ENCODE results near the gene SOD1.

DNA sequence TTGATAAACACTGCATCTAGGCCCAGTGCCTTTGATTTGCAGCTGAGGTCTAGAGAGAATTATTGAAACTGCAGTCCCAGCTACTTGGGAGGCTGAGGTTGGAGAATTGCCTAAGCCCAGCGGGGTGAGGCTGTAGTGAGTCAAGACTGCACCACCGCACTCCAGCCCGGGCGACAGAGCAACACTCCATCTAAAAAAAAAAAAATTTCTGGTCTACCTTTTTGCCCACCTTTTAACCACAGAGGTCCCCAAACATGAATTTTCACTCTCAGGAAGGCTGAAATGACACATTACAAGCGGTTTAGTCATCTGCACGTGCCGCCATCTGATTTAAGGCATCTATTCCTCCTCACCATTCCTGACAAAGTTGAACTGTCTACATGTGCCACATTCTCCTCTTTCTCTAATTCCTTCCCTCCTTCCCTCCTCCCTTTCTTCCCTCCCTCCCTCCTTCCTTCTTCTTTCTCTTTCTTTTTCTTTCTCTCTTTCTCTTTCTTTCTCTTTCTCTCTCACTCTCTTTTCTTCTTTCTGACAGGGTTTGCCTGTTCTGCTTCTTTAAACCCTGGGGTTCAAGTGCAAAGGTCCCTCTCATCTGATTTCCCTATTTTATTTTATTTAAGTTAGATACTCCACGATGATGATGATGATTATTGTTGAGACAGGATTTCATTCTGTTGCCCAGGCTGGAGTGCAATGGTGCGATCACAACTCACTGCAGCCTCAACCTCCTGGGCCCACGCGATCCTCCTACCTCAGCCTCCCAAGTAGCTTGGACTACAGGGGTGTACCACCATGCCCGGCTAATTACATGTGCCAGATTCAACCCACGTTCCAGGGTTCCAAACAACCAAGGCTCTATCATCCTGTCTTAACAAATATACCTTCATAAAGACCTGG, 3.0 kb upstream of the SOD1 start:
- TF ChIP-seq, protein P1, sequence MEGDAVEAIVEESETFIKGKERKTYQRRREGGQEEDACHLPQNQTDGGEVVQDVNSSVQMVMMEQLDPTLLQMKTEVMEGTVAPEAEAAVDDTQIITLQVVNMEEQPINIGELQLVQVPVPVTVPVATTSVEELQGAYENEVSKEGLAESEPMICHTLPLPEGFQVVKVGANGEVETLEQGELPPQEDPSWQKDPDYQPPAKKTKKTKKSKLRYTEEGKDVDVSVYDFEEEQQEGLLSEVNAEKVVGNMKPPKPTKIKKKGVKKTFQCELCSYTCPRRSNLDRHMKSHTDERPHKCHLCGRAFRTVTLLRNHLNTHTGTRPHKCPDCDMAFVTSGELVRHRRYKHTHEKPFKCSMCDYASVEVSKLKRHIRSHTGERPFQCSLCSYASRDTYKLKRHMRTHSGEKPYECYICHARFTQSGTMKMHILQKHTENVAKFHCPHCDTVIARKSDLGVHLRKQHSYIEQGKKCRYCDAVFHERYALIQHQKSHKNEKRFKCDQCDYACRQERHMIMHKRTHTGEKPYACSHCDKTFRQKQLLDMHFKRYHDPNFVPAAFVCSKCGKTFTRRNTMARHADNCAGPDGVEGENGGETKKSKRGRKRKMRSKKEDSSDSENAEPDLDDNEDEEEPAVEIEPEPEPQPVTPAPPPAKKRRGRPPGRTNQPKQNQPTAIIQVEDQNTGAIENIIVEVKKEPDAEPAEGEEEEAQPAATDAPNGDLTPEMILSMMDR (IDR thresholded peaks at IDR 0.05; ENCODE audit: control extremely low read depth in 1 of 3, insufficient read depth in 1 of 3, low read depth in 1 of 3, low read length in 3 of 3), result no peak
- TF ChIP-seq EZH2 (IDR thresholded peaks at IDR 0.05; ENCODE audit: low read depth, low read length, severe bottlenecking) (no peak), SUZ12 (IDR thresholded peaks at IDR 0.05; ENCODE audit: low read length) (no peak)
